A673 (cell line): ENCODE data around the gene MAST4. TPM values are rescaled to one million over a fixed set of nuclear protein-coding genes. Genes with fewer than 3 reads are reported as not detected.

Source experiments
- BruUV-seq: library from RNA; stranded (reverse); fragments of 400-500 nt; replicated peaks from 2 replicates; lab custom pipeline; 2021; lab: Mats Ljungman, UMichigan
- CTCF ChIA-PET: fragments of 300-600 bp; sonication (Branson Sonifier 250); formaldehyde crosslinking; loops from one replicate; lab custom pipeline; 2022; ENCODE audit warnings: antibody characterized with exemption; lab: Charles Lee
- POLR2A ChIA-PET: fragments of 300-600 bp; sonication (Branson Sonifier 250); formaldehyde crosslinking; loops from one replicate; lab custom pipeline; 2022; ENCODE audit warnings: antibody characterized with exemption; ENCODE audit not compliant: low non-redundant PET; lab: Charles Lee
- DNase-seq: peaks from one replicate; pipeline ENCODE4 v3.0.0-alpha.2; 2015; ENCODE audit warnings: low spot score
- H3K27ac ChIP-seq: fragments of 200-600 bp; sonication (generic); 2 replicates; pipeline ENCODE4 v1.5.1; 2016; ENCODE audit warnings: mixed run types, low read depth, mild to moderate bottlenecking, mixed read lengths, antibody characterized with exemption, low read length; ENCODE audit not compliant: poor library complexity, severe bottlenecking
- H3K27me3 ChIP-seq: fragments of 200-600 bp; sonication (generic); replicated peaks from 2 replicates; pipeline ENCODE4 v1.6.1; 2017; ENCODE audit warnings: mixed run types, low read depth, mild to moderate bottlenecking, mixed read lengths, antibody characterized with exemption, low read length; ENCODE audit not compliant: insufficient read depth, poor library complexity
- H3K36me3 ChIP-seq: fragments of 200-600 bp; sonication (generic); 2 replicates; pipeline ENCODE4 v1.6.1; 2016; ENCODE audit warnings: mixed run types, mild to moderate bottlenecking, mixed read lengths, antibody characterized with exemption, low read length; ENCODE audit not compliant: insufficient read depth, poor library complexity, severe bottlenecking
- H3K4me1 ChIP-seq: fragments of 200-600 bp; sonication (generic); 2 replicates; pipeline ENCODE4 v1.6.1; 2017; ENCODE audit warnings: mixed run types, mild to moderate bottlenecking, mixed read lengths, antibody characterized with exemption, low read length; ENCODE audit not compliant: insufficient read depth, poor library complexity, severe bottlenecking
- H3K4me3 ChIP-seq: fragments of 200-600 bp; sonication (generic); 2 replicates; pipeline ENCODE4 v1.5.1; 2016; ENCODE audit warnings: low read depth, mixed run types, mild to moderate bottlenecking, mixed read lengths, low read length; ENCODE audit not compliant: poor library complexity, severe bottlenecking
- H3K9me3 ChIP-seq: fragments of 200-600 bp; sonication (generic); 2 replicates; pipeline ENCODE4 v1.6.1; 2016; ENCODE audit warnings: mixed run types, low read depth, mild to moderate bottlenecking, mixed read lengths, antibody characterized with exemption, low read length; ENCODE audit not compliant: poor library complexity, severe bottlenecking
- EZH2 ChIP-seq: fragments of 200-600 bp; sonication (generic); IDR thresholded peaks from 2 replicates; pipeline ENCODE4 v1.6.1; 2017; ENCODE audit warnings: borderline replicate concordance, low read depth, mild to moderate bottlenecking, mixed read lengths, antibody characterized with exemption, low read length; ENCODE audit not compliant: poor library complexity, severe bottlenecking
- intact Hi-C: fragments of 100-400 bp; cut with micrococcal nuclease; formaldehyde crosslinking; loops from one replicate; pipeline ENCODE4 v1.10.0; 2022; ENCODE audit not compliant: unreplicated experiment
- total RNA-seq: library from RNA; stranded (reverse); gene quantifications from 2 replicates; pipeline ENCODE4 v1.2.3, GENCODE V29; 2021
- TF ChIP-seq, protein P1 (sequence below): fragments of 300-800, 200-600 bp; sonication (generic); conservative IDR thresholded peaks from 2 replicates; pipeline ENCODE4 v1.5.1; 2017; ENCODE audit warnings: low read depth, mild to moderate bottlenecking, antibody characterized with exemption, low read length, moderate library complexity, mixed read lengths

The MAST4 gene
- total RNA-seq, 1 experiment from 2014 or later: 4.5 TPM

DNA sequence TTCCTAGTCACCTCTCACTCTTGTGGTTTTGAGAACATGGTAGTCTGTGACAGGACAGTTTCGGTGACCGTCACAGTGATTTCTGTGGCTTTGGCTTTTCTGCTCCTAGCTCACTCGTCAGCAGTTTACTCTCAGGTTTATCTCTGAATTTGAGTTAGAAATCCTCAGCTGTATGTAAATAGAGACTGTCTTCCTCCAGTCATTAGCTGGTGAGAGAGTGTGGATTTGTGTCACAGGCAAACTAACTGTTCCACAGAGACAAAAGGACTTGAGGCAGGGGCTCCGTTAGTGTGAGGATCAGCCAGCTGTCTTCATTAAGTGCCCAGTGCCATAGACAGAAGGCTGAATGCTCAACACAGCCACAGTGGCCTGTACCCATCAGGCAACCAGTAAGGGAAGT, 469.0 kb downstream of the MAST4 start:
- Histone ChIP-seq H3K4me3 (no peak overlapping the region), H3K27ac (no peak overlapping the region), H3K4me1 (no peaks in the 10 kb centered on the region), H3K27me3 (no peaks in the 10 kb centered on the region), H3K9me3 (no peaks in the 10 kb centered on the region), H3K36me3 (no peaks in the 10 kb centered on the region)
- intact Hi-C loops: no loop called here
- ChIA-PET CTCF (interaction anchor here (0.6 kb wide), 1 partner anchor 97 kb away, joined by 3 read pairs; no protein-coding TSS in a partner anchor), POLR2A (no interaction called here)
- no peak for DNase-seq
- BruUV-seq: no TSS peak
- TF ChIP-seq EZH2: no peak
- TF ChIP-seq, protein P1, sequence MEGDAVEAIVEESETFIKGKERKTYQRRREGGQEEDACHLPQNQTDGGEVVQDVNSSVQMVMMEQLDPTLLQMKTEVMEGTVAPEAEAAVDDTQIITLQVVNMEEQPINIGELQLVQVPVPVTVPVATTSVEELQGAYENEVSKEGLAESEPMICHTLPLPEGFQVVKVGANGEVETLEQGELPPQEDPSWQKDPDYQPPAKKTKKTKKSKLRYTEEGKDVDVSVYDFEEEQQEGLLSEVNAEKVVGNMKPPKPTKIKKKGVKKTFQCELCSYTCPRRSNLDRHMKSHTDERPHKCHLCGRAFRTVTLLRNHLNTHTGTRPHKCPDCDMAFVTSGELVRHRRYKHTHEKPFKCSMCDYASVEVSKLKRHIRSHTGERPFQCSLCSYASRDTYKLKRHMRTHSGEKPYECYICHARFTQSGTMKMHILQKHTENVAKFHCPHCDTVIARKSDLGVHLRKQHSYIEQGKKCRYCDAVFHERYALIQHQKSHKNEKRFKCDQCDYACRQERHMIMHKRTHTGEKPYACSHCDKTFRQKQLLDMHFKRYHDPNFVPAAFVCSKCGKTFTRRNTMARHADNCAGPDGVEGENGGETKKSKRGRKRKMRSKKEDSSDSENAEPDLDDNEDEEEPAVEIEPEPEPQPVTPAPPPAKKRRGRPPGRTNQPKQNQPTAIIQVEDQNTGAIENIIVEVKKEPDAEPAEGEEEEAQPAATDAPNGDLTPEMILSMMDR: no peak

DNA sequence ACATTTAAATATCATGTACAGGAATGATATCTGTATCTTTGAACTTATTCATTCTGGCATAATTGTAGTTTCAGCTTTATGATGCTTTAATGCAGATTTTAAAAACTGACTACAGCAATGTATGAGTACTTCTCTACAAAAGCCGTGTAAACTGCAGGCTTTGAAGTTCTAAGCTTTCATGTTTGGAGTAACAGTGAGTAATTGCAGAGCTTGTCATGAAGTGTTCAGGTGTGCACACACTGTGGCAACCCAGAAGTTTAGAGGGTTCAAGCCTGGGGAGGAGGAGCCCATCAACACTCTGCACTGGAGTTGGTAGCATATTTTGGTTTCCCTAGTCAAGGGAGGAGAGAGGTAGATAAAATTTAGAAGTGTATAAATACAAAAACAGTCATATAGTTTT, 469.5 kb downstream of the MAST4 start:
- ChIA-PET CTCF (interaction anchor here (0.6 kb wide), 1 partner anchor 98 kb away, joined by 3 read pairs; no protein-coding TSS in a partner anchor), POLR2A (no interaction called here)
- Histone ChIP-seq H3K27me3 (no peaks in the 10 kb centered on the region), H3K27ac (no peak overlapping the region), H3K4me1 (no peaks in the 10 kb centered on the region), H3K36me3 (no peaks in the 10 kb centered on the region), H3K9me3 (no peaks in the 10 kb centered on the region), H3K4me3 (no peak overlapping the region)
- intact Hi-C loops: no loop called here
- DNase-seq: no peak
- TF ChIP-seq, protein P1: no peak
- TF ChIP-seq EZH2: no peak
- no TSS peak for BruUV-seq

DNA sequence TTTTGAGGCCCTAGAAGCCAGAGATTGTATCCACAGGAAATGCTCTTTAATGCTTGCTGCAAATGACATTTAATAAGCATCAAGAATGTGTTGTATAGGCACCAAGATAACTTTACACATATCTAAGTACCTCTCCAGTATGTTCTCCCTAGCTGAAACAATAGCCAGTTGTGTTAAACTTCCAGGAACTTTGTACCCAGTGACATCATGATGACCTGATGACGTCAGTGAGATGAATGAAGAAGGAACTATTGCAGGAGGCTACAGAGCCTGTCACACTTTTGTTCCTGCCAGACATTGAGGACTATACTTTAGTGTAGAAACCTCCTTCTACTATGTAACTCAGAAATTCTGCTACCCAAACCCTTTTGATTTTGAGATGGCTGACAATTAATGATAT, 470.6 kb downstream of the MAST4 start:
- Histone ChIP-seq H3K36me3 (no peaks in the 10 kb centered on the region), H3K4me3 (no peak overlapping the region), H3K9me3 (no peaks in the 10 kb centered on the region), H3K27ac (no peak overlapping the region), H3K4me1 (no peaks in the 10 kb centered on the region), H3K27me3 (no peaks in the 10 kb centered on the region)
- TF ChIP-seq, protein P1: no peak
- TF ChIP-seq EZH2: no peak
- CTCF ChIA-PET: no interaction called here
- intact Hi-C loops: no loop called here
- no peak for DNase-seq
- BruUV-seq: no TSS peak
- POLR2A ChIA-PET: no interaction called here
